Measurements from ENCODE around the gene PACRG.

The PACRG gene

DNA sequence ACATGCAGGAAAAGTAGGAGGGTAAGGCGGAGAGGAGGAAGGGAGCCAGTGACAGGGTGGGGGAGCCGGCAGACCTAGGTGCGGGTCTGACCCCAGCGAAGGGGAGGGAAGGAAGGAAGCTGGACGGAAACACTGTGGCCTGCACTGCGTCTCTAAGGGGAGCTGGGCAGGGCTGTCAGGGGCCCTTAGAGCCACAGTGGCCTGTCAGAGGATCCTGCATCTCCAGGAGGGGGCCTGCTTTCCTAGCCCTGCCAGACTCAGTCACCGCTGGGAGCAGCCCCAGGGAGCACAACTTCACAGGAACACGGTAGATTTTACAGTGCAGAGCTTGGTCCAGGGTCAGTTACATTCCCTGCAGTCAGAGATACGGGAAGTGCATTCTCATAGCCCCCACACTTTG is 118.2 kb downstream of the PACRG start:
- no peak for DNase-seq (ENCODE audit: extremely low read depth, low read depth)
- TF ChIP-seq, protein P1, sequence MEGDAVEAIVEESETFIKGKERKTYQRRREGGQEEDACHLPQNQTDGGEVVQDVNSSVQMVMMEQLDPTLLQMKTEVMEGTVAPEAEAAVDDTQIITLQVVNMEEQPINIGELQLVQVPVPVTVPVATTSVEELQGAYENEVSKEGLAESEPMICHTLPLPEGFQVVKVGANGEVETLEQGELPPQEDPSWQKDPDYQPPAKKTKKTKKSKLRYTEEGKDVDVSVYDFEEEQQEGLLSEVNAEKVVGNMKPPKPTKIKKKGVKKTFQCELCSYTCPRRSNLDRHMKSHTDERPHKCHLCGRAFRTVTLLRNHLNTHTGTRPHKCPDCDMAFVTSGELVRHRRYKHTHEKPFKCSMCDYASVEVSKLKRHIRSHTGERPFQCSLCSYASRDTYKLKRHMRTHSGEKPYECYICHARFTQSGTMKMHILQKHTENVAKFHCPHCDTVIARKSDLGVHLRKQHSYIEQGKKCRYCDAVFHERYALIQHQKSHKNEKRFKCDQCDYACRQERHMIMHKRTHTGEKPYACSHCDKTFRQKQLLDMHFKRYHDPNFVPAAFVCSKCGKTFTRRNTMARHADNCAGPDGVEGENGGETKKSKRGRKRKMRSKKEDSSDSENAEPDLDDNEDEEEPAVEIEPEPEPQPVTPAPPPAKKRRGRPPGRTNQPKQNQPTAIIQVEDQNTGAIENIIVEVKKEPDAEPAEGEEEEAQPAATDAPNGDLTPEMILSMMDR (IDR thresholded peaks at IDR 0.05; ENCODE audit: low read depth, low read length), result no peak

DNA sequence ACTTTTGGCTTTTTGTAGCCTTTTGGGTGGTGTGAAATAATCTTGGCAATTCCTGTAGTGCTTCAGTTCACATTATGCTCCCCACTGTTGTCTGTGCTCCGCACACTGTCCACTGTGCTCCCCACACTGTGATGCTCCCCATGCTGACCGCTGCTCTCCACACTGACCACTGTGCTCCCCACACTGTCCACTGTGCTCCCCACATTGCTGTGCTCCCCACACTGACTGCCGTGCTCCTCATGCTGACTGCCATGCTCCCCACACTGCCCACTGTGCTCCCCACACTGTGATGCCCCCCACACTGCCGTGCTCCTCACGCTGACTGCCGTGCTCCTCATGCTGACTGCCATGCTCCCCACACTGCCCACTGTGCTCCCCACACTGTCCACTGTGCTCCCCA is 118.9 kb downstream of the PACRG start:
- TF ChIP-seq, protein P1 (IDR thresholded peaks at IDR 0.05; ENCODE audit: low read depth, low read length), result no peak
- DNase-seq (ENCODE audit: extremely low read depth, low read depth), result no peak

DNA sequence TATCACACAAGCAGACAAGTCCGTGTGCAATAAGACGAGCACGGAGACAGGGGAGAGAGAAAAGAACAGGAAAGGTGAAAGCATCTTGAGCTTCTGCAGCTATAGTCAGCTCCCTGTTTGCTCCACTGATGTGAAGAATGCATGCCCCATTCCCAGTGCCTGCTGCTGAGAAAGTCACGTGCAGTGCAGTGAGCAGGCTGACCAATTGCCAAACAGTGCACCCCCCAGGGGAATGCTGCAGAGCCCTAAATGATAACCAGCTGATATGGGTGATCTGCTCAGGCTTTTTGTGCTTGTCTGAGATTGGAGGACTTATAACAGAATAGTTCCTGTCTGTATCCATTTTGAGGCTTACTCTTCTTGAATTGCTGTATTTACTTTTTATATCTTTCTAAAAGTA is 121.5 kb downstream of the PACRG start:
- TF ChIP-seq, protein P1 (IDR thresholded peaks at IDR 0.05; ENCODE audit: low read depth, low read length), result no peak
- no peak for DNase-seq (ENCODE audit: extremely low read depth, low read depth)

DNA sequence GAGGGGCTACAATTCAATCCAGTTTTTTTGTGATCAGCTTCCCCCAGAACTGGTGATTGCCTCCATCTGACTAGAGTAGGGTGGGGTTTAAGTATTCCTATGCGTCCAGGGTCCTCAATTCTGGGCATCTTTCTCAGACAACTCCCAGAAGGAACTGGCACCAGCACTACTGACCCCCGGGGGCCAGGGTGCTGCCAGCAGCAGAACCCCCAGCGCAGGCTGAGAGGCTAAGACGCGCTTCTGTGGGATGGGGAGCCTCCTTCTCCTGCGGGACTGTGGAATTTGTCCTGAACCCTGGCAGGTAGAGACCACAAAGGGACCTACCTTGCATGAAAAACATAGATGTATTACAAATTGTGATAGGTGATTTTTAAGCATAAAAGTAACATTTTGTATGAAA is 124.4 kb downstream of the PACRG start:
- TF ChIP-seq, protein P1 (IDR thresholded peaks at IDR 0.05; ENCODE audit: low read depth, low read length), result no peak
- no peak for DNase-seq (ENCODE audit: extremely low read depth, low read depth)

DNA sequence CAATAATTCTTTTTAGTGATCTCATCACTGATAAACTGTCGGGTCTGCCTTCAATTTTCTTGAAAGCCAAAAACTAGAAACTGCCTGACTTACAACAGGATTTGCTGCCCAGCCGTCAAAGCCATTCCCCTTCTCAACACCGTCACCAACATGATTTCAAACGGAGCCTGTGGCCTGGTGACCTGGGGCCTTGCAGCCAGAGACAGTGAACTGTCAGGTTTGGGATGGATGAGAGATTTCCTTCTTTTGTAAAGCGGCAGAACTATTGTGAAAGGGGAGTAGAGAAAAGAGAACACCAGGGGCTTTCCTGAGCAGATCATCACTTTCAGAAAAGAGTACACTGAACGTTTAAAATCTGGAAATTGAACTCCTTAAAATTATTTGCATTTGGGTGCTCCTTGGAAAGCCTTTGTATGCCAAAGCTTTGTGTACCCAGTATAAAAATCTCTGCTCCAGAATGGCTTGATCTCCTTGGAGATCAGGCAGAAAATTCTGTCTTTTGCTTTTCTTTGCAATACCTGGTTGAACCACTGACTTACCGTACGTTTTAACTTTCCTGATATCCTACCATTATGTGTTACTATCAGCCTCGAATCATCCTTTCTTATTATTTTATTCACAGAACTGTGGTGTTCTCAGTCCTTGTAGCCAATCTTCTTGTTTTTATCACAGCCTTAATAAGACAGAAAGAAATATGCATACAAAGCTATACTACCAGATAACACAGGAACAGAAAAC is 125.2 kb downstream of the PACRG start:
- DNase-seq (ENCODE audit: extremely low read depth, low read depth), result no peak

DNA sequence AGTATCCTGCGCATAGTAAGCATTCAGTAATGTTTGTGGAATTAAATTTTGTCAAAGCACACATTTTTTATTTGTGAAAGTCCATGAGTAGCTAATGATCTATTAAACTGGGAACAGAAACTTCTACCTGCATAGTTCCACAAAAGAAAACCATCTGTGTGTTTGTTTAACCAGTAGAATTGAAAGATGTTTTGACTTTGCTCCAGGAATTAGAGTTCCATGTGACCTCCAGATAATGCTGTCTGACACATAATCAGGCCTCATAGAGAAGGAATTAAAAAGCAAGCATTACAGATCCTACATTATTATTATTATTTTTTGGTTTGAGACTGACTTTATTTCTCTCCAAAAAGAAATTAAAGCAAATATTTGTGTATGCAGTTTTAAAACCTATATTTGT is 126.5 kb downstream of the PACRG start:
- DNase-seq (ENCODE audit: extremely low read depth, low read depth), result no peak
- TF ChIP-seq, protein P1 (IDR thresholded peaks at IDR 0.05; ENCODE audit: low read depth, low read length), result no peak

More for the DNA sequence above, 125.2 kb downstream of the PACRG start:
- TF ChIP-seq, protein P1 (IDR thresholded peaks at IDR 0.05; ENCODE audit: low read depth, low read length), result no peak

DNA sequence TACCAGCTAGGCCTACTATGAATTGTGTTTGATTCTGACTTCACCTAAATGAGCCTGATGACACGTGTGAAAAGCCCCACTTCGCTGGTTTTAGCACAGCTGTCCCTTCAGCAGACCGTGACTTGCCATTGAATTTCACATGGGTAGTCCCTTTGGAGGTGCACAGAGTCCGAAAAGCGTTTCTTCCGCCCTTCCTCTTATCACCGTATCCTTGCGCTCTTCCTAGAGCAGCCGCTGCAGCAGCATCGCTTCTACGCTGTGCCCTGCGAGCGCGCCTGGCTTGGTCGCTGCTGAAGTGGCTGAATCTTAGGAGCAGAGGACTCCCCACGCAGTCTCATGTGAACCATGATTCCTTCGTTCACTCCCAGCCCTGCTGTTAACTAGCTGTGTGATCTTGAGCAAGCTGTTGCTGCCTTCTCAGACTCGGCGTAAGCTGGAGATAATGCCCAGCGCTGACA is 127.0 kb downstream of the PACRG start:
- DNase-seq (ENCODE audit: extremely low read depth, low read depth), result no peak
- TF ChIP-seq, protein P1 (IDR thresholded peaks at IDR 0.05; ENCODE audit: low read depth, low read length), result no peak

All from AG09319 (cell line).